Common myeloid progenitor, CD34-positive (primary cell): ENCODE measurements around the gene CABP2.

Experiments
- CTCF ChIA-PET: fragments of 350-600 bp; sonication (Branson Sonifier 250); formaldehyde crosslinking; loops from one replicate; lab custom pipeline; 2021; ENCODE audit warnings: antibody characterized with exemption; lab: Charles Lee
- POLR2A ChIA-PET: fragments of 350-600 bp; sonication (Branson Sonifier 250); formaldehyde crosslinking; loops from one replicate; lab custom pipeline; 2021; ENCODE audit warnings: antibody characterized with exemption; lab: Charles Lee
- DNase-seq, 3 donors: peaks; one replicate each; pipeline versions ENCODE4 v3.0.0 to v3.0.0-alpha.2; 2013
- H3K27ac ChIP-seq, 2 experiments: 1 replicate in 1 of 2; 2 replicates in 1 of 2; pipeline ENCODE4 v1.7.0; 2013; ENCODE audit warnings: inconsistent platforms in 2 of 2, low read length in 2 of 2, mild to moderate bottlenecking in 2 of 2, low read depth in 1 of 2, moderate library complexity in 1 of 2; ENCODE audit not compliant: severe bottlenecking in 2 of 2, insufficient read depth in 1 of 2, poor library complexity in 1 of 2
- H3K27me3 ChIP-seq, 5 experiments: replicated peaks in 2 of 5; 1 replicate in 3 of 5; 2 replicates in 2 of 5; pipeline versions ENCODE4 v1.6.1 to v1.7.0; 2013; ENCODE audit warnings: low read length in 4 of 5, mild to moderate bottlenecking in 2 of 5, moderate library complexity in 2 of 5, inconsistent platforms in 1 of 5; ENCODE audit not compliant: insufficient read depth in 5 of 5, control insufficient read depth in 4 of 5
- H3K36me3 ChIP-seq, 4 experiments: 1 replicate in 2 of 4; 2 replicates in 2 of 4; pipeline versions ENCODE4 v1.6.1 to v1.7.0; 2013; ENCODE audit warnings: low read length in 3 of 4, control low read depth in 1 of 4, mild to moderate bottlenecking in 1 of 4; ENCODE audit not compliant: control insufficient read depth in 4 of 4, insufficient read depth in 4 of 4
- H3K4me1 ChIP-seq, 4 experiments: 1 replicate in 3 of 4; 2 replicates in 1 of 4; pipeline versions ENCODE4 v1.6.1 to v1.7.1; 2013; ENCODE audit warnings: low read length in 3 of 4, mild to moderate bottlenecking in 3 of 4, control low read depth in 1 of 4, inconsistent platforms in 1 of 4, moderate library complexity in 1 of 4; ENCODE audit not compliant: control insufficient read depth in 4 of 4, insufficient read depth in 4 of 4; ENCODE audit errors: control extremely low read depth in 1 of 4
- H3K4me3 ChIP-seq, 7 experiments: 1 replicate in 4 of 7; 2 replicates in 3 of 7; pipeline versions ENCODE4 v1.5.1 to v1.7.0; 2013; ENCODE audit warnings: mild to moderate bottlenecking in 7 of 7, low read length in 6 of 7, moderate library complexity in 6 of 7, inconsistent platforms in 2 of 7, low read depth in 2 of 7, control low read depth in 1 of 7; ENCODE audit not compliant: insufficient read depth in 4 of 7, control insufficient read depth in 1 of 7; ENCODE audit errors: extremely low read depth in 1 of 7
- H3K9me3 ChIP-seq, 5 experiments: 1 replicate in 4 of 5; 2 replicates in 1 of 5; pipeline versions ENCODE4 v1.6.1 to v1.7.1; 2013; ENCODE audit warnings: low read length in 4 of 5, mild to moderate bottlenecking in 2 of 5, inconsistent platforms in 1 of 5, low read depth in 1 of 5, moderate library complexity in 1 of 5; ENCODE audit not compliant: control insufficient read depth in 4 of 5, insufficient read depth in 2 of 5; ENCODE audit errors: control extremely low read depth in 1 of 5
- WGBS: methylation state at CpG from one replicate; pipeline ENCODE4 v1.1.5; 2013; ENCODE audit not compliant: insufficient coverage; 5-methylcytosine and 5-hydroxymethylcytosine counted together

Gene CABP2

DNA sequence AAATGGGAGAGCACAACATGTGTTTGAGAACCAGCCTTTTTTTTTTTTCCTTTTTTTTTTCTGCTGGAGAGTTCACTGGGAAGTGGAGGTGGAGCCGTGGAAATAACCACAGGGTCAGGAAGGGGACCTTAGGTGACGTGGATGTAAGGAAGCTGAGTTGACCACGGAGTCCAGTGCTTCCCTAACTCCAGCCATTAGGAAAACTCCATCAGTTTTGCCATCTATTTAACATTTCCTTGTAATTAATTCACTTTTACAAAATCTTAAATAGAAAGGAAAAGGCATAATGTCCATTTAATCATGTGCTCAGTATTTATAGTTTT, 13.3 kb downstream of the CABP2 start:
- Histone ChIP-seq H3K27ac (no peak overlapping the region), H3K27me3 (peaks cover 0 to 7% (median 0%) of the 10 kb centered on the region in 5 experiments), H3K4me1 (peaks cover 0 to 35% (median 32%) of the 10 kb centered on the region in 4 experiments), H3K36me3 (peaks cover 0 to 5% (median 0%) of the 10 kb centered on the region in 4 experiments), H3K4me3 (no peak overlapping the region), H3K9me3 (no peaks in the 10 kb centered on the region)
- DNase-seq = no peak
- CTCF ChIA-PET = no interaction called here
- WGBS = no CpG with 5 or more reads among the region's 3 CpGs
- POLR2A ChIA-PET = no interaction called here

- CTCF ChIA-PET = no interaction called here
- POLR2A ChIA-PET = no interaction called here
- WGBS = 0% methylated on average over 46 of the region's 57 CpGs
- Histone ChIP-seq H3K4me3 (peak overlapping the region; percentile 70 to 94 (median 87)), H3K27me3 (peaks cover 0 to 14% (median 2%) of the 10 kb centered on the region in 5 experiments), H3K36me3 (peaks cover 0 to 5% (median 0%) of the 10 kb centered on the region in 4 experiments), H3K27ac (peak overlapping the region; percentile 98 to 99), H3K4me1 (peaks cover 0 to 47% (median 45%) of the 10 kb centered on the region in 4 experiments), H3K9me3 (no peaks in the 10 kb centered on the region)
- DNase-seq = peak; percentile 97 to 98 (median 98)
Observed at GRCh38 chr11:67508486-67509121, 14.6 kb downstream of the CABP2 start.

DNA sequence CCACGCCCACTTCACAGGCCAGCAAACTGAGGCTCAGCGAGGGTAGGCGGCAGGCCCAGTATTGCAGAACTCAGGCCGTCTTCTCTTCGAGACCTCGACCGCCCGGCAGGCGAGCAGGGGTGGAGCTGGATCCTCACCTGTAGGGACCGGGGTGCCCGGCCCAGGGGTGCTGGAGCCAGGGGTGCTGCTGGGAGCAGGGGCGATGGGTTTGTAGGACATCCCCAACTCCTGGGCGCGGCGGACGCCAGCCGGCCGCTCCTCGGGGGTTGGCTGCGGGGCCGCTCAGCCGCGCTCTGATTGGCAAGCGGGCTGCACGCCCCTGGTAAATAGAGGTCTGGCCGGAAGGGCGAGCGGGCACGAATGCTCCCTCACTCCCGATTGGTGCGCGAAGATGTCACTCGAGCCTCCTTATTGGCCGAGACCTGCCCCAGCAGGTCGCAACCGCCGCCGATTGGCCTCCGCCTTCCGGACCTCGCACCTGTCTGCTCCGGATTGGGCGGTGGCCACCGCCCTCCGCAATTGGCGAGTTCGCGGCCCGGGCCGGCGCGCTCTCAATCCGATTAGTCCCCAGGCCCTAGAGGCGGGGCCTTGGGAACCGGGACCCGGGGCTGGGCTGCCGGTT, 15.3 kb downstream of the CABP2 start, which contains the start of gene CDK2AP2:
Gene CDK2AP2 (minus strand): TSS at position 299 of the 622 bp plus-strand sequence. CDS start 80 bp downstream, at position 219.
- WGBS = 0% methylated on average over 57 of the region's 57 CpGs
- POLR2A ChIA-PET = no interaction called here

GRCh38 chr11:67507242-67507863, 15.9 kb downstream of the CABP2 start:
- Histone ChIP-seq H3K4me3 (peak overlapping the region; percentile 23 to 94 (median 87)), H3K9me3 (no peaks in the 10 kb centered on the region), H3K27me3 (peaks cover 0 to 20% (median 2%) of the 10 kb centered on the region in 5 experiments), H3K27ac (peak overlapping the region; percentile 98 to 99), H3K36me3 (peaks cover 0 to 5% (median 2%) of the 10 kb centered on the region in 4 experiments), H3K4me1 (peaks cover 0 to 49% (median 47%) of the 10 kb centered on the region in 4 experiments)
- CTCF ChIA-PET = interaction anchor here (1.0 kb wide), 1 partner anchor 39 kb away, joined by 3 read pairs; no protein-coding TSS in a partner anchor
- POLR2A ChIA-PET = no interaction called here
- DNase-seq = peak in 1 of 3 donors; percentile 25
- WGBS = 39% methylated on average over 32 of the region's 33 CpGs

More for the DNA sequence above, 15.3 kb downstream of the CABP2 start, which contains the start of gene CDK2AP2:
- Histone ChIP-seq H3K4me3 (peak within 1 kb of the TSS; percentile 70 to 94 (median 87)), H3K27ac (peak within 1 kb of the TSS; percentile 98 to 99), H3K9me3 (no peaks in the 10 kb centered on the region), H3K4me1 (peaks cover 0 to 49% (median 47%) of the 10 kb centered on the region in 4 experiments), H3K36me3 (peaks cover 0 to 5% (median under 1%) of the 10 kb centered on the region in 4 experiments), H3K27me3 (peaks cover 0 to 19% (median 2%) of the 10 kb centered on the region in 5 experiments)
- CTCF ChIA-PET = interaction anchor here (1.0 kb wide), 1 partner anchor 40 kb away, joined by 3 read pairs; no protein-coding TSS in a partner anchor
- peak; percentile 98 to 100 (median 99) for DNase-seq

DNA sequence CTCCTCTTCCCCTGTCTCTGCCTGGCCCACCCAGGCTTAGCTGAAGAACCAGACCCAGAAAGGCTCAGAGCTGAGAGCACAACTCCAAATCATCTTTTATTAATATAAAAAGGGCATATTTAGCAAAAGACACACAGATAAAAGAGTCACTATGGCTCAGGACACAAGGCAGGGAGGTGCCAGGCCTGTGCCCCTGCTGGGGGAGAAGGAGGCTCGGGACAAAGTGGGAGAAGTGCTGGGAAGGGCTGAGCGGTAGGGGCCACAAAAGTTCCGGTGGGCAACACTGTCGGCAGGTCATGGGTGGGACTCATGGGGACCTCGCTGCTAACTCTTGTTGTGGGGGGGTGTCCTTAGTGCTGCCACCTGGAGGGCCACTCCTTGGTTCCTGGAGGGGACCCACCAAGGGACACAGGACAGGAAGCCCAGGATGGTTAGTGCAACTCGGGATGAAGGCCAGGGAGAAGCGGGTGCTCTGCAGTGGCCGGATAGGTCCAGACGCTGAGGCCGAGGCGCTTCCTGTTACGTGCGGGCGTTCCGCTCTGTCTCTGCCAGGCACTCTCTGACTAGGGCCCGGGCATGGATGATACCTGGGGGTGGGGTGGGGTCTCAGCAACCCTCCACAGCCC, 16.7 kb downstream of the CABP2 start:
- Histone ChIP-seq H3K27me3 (peaks cover 0 to 22% (median 0%) of the 10 kb centered on the region in 5 experiments), H3K4me1 (peaks cover 0 to 49% (median 47%) of the 10 kb centered on the region in 4 experiments), H3K36me3 (peaks cover 0 to 13% (median 4%) of the 10 kb centered on the region in 4 experiments), H3K9me3 (no peaks in the 10 kb centered on the region), H3K27ac (peak overlapping the region in 1 of 2 experiments; percentile 6), H3K4me3 (no peak overlapping the region)
- 92% methylated on average over 14 of the region's 16 CpGs for WGBS
- CTCF ChIA-PET = interaction anchor here (0.6 to 2.0 kb wide), 5 partner anchors 22 to 155 kb away, joined by 3 to 5 read pairs (median 4); partner anchors contain the start of gene PTPRCAP
- no peak for DNase-seq
- POLR2A ChIA-PET = no interaction called here

- CTCF ChIA-PET = interaction anchor here (0.6 to 2.0 kb wide), 8 partner anchors 15 to 160 kb away, joined by 3 to 5 read pairs (median 4); partner anchors contain the start of gene PTPRCAP
- POLR2A ChIA-PET = interaction anchor here (1.1 kb wide), 1 partner anchor 14 kb away, joined by 4 read pairs; no protein-coding TSS in a partner anchor
- Histone ChIP-seq H3K36me3 (peaks cover 0 to 16% (median 7%) of the 10 kb centered on the region in 4 experiments), H3K4me1 (peaks cover 0 to 53% (median 47%) of the 10 kb centered on the region in 4 experiments), H3K27me3 (peaks cover 0 to 22% (median 0%) of the 10 kb centered on the region in 5 experiments), H3K27ac (peak overlapping the region in 1 of 2 experiments; percentile 55), H3K4me3 (peak overlapping the region in 6 of 7 experiments; percentile 9 to 82 (median 73)), H3K9me3 (no peaks in the 10 kb centered on the region)
- peak; percentile 92 to 96 (median 96) for DNase-seq
- WGBS = 21% methylated on average over 12 of the region's 17 CpGs
Observed at GRCh38 chr11:67505605-67506396, 17.4 kb downstream of the CABP2 start.
